Measurements from ENCODE around the gene CSNK1G1. TPM values are rescaled to one million over a fixed set of nuclear protein-coding genes. Genes with fewer than 3 reads are reported as not detected.

CSNK1G1 gene
- polyA plus RNA-seq, 3 donors, result 20.0 to 23.8 (median 21.3) TPM

GRCh38 chr15:64180235-64180824 lies 175.6 kb downstream of the CSNK1G1 start:
- peak in 2 of 11 donors; percentile 14 to 34 for DNase-seq (ENCODE audit: extremely low read depth in 1 of 11, low read depth in 9 of 11, low spot score in 4 of 11)

GRCh38 chr15:64166102-64166890 lies 189.7 kb downstream of the CSNK1G1 start:
- no peak for DNase-seq (ENCODE audit: extremely low read depth in 1 of 11, low read depth in 9 of 11, low spot score in 4 of 11)

DNA sequence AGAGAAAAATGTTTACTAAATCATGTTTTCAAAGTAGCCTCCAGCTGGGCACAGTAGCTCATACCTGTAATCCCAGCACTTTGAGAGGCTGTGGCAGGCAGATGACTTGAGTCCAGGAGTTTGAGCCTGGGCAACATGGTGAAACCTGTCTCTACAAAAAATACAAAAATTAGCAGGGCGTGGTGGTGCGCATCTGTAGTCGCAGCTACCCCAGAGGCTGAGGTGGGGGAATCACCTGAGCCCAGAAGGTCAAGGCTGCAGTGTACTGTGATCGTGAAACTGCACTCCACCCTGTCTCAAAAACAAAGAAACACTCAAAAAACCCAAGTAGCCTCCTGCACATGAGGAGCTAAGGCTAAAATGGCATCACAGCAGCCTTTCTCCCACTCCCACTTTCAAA lies 191.5 kb downstream of the CSNK1G1 start:
- no peak for DNase-seq (ENCODE audit: extremely low read depth in 1 of 11, low read depth in 9 of 11, low spot score in 4 of 11)

- peak in 3 of 11 donors; percentile 27 to 39 (median 39) for DNase-seq (ENCODE audit: extremely low read depth in 1 of 11, low read depth in 9 of 11, low spot score in 4 of 11)
These were observed 192.2 kb downstream of the CSNK1G1 start for GRCh38 chr15:64163659-64164362.

DNA sequence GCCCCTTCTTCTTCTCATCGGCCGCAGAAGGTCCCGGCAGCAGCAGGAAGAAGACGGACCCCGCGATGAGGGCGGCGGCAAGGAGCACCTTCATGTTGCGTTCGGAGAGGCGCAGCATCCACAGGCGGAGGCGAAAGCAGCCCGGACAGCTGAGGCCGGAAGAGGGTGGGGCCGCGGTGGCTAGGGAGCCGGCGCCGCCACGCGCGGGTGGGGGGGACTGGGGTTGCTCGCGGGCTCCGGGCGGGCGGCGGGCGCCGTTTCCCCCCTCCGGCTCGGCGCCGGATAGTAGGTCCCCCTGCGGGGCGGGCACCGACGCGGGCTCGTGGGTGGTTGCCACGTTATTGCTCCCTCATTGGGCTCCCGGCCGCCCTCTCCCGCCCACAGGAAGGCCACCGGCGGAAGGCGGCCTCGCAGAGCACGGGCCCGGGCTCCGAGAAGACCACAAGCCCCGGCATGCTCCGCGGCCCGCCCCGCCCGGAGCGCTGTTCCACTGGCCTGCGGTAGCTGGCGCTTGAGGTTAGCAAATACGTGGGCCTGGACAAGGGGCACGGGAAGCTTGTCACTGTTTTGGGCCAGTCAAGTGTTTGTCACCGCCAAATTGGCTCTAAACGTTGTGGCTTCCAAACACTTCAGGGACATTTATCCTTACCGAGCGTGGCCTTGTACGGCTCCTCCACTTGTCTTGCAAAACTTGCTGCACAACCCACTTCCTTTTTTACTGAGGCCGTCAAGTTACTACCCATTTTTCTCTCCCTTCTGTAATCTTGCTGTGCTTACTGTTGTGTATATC lies 192.9 kb downstream of the CSNK1G1 start, which contains the start of gene PPIB:
Gene PPIB (minus strand): TSS at position 154 of the 790 bp plus-strand sequence. CDS start 36 bp downstream, at position 118.
- DNase-seq (ENCODE audit: extremely low read depth in 1 of 11, low read depth in 9 of 11, low spot score in 4 of 11), result peak; percentile 81 to 97 (median 95)

- DNase-seq (ENCODE audit: extremely low read depth in 1 of 11, low read depth in 9 of 11, low spot score in 4 of 11), result peak in 1 of 11 donors; percentile 15
These were observed 193.5 kb downstream of the CSNK1G1 start for GRCh38 chr15:64162478-64162868.

DNA sequence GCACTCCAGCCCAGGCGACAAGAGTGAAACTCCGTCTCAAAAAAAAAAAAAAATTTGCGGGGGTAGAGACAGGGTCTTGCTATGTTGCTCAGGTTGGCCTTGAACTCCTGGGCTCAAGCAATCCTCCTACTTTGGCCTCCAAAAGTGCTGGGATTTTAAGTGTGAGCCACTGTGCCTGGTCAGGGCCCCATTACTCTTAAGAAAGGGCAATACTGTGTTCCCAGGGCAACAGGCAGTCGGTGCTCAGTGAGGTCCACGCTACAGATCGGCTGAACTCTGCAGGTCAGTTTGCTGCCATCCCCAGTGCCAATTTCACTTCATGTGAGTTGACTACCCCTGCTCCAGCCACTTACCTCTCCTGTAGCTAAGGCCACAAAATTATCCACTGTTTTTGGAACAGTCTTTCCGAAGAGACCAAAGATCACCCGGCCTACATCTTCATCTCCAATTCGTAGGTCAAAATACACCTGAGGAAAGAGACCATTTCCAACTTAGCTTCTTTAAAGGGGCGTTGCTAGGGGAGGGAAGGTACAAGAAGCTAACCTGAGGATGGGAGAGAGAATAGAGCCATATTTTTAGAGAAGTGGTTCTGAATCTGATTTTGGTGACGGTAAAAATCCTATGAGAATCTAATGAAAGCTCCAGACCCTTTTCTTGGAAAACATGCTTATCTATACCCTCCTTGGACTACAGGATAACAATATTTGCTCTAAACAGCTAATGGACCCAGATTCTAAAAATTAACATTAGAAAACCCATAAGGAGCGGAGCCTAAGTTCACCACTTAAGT lies 194.1 kb downstream of the CSNK1G1 start:
- DNase-seq (ENCODE audit: extremely low read depth in 1 of 11, low read depth in 9 of 11, low spot score in 4 of 11), result no peak

- DNase-seq (ENCODE audit: extremely low read depth in 1 of 11, low read depth in 9 of 11, low spot score in 4 of 11), result no peak
These were observed 197.4 kb downstream of the CSNK1G1 start for GRCh38 chr15:64158363-64159134.

GRCh38 chr15:64157599-64158125 lies 198.3 kb downstream of the CSNK1G1 start:
- no peak for DNase-seq (ENCODE audit: extremely low read depth in 1 of 11, low read depth in 9 of 11, low spot score in 4 of 11)

GRCh38 chr15:64156652-64157331 lies 199.2 kb downstream of the CSNK1G1 start:
- DNase-seq (ENCODE audit: extremely low read depth in 1 of 11, low read depth in 9 of 11, low spot score in 4 of 11), result no peak

GRCh38 chr15:64155802-64156651 lies 199.9 kb downstream of the CSNK1G1 start:
- DNase-seq (ENCODE audit: extremely low read depth in 1 of 11, low read depth in 9 of 11, low spot score in 4 of 11), result no peak

DNA sequence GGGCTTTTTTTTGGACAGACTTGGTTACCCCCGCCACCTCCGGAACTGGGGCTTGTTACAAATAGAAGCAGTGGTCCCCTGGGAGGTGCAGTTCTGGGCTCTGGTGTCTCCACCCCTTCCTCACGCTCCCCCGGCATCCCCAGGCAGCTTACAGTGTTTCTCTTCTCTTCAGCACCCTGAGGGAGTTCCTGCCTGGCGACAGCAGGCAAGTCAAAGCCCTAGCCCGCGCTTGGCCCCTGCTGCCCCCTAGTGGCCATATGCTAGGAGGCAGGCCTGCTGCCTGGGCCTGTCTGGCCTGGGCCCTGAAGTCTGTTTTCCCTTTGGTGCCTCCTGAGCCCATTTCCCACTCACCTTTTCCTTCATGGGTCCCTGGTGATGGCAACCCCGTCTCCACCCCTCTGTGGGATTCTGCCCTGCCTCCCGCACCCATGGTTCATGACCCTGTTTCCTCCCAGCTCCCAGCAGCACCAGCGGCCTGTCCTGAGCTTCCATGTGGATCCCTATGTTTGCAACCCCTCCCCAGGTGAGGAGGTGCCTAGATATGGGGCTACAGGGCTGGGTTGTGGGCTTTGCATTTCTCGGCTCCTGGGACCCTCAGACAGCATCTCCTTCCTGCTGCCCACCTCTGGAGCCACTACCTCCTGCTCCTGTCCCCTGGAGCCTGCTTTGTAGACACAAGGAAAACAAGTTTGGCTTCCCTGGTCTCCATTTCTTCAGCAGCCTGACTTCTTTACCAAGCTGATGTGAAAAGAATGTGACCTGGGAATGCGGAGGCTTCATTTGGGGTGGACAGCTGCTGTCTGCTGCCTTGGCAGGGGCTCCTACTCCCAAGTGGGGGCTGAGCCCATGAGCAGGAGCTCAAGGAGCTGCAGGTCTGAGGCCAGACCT lies 202.2 kb downstream of the CSNK1G1 start:
- DNase-seq (ENCODE audit: extremely low read depth in 1 of 11, low read depth in 9 of 11, low spot score in 4 of 11), result peak in 10 of 11 donors; percentile 66 to 84 (median 76)

DNA sequence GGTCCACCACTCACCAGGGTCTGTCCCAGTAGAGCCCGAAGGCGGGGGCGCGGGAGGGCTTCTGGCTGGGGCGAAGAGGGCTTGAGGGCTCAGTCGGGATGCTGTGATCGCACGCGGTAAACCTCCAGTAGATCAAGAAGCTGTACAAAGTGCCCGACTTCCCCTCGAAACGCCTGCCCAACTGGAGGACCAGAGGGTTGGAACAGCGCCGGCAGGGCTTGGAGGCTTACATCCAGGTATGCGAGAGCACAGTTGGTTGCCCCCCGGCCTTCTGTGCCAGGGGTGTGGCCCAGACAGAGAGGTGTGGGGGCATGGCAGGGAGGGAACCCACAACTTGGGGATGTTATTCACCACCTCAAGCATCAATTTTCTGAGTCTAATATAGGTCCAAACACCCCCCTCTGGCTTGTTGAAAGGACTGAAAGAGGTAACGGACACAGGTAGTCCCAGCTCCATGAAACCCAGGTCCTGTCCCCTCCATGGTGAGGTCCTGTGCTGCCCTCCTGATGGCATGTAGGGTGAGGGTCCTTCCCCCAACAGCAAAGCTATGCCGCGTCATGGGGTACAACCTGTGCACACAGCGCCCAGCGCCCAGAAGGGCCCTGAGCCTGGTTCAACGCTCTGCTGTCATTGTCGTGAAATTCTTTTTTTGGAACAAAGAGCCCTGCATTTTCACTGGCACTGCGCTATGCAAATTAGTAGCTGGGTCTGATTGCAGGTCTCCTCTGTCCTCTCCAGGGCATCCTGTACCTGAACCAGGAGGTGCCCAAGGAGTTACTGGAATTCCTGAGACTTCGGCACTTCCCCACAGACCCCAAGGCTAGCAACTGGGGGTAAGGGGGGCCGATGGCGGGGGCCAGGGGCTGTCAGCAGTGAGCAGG lies 203.2 kb downstream of the CSNK1G1 start:
- no peak for DNase-seq (ENCODE audit: extremely low read depth in 1 of 11, low read depth in 9 of 11, low spot score in 4 of 11)

All from renal cortex interstitium (tissue), 11 donors.